Measurements from ENCODE around the gene B4GALT1.

DNA sequence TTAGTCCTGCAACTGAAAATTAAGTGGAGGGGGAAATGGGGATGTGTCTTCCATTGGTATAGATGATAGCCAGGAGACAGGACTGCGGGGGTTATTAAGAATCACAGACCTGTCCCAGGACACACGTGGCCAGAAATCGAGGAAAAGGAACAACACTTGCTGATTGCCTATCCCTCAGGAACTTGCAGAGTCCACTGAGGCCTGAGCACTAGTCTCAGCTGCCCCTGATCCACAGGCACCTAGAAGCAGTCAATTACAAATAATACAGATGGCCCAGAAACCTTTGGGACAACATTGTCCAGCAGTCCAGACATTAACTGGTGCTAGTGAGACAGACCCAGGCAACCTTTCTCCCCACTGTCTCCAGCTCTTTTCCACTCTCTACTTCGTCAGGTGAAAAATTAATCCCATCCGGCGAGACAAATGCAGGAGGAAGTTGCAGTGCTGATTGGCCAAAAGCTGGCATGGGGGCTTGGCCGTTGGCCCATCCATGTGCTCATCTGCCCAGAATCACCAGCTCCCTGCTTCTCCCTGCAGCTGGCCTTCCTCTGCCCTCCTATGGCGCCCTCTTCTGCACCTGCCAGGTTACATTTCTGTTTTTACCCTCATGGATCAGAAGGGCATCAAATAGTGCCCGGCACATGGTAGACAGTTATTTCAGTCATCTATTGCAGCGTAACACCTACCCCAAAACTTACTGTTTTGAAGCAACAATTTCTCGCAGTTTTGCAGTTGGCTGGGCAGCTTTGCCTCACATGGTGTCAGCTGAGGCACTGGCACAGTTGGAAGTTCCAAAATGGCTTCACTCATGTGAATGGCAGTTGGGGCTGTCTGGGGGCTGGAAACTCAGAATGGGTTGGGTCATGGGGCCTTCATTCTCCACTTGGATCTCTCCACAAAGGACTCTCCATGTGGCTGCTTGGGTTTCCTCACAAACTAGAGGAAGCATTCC lies 3.6 kb upstream of the B4GALT1 start:
- TF ChIP-seq, protein P1, sequence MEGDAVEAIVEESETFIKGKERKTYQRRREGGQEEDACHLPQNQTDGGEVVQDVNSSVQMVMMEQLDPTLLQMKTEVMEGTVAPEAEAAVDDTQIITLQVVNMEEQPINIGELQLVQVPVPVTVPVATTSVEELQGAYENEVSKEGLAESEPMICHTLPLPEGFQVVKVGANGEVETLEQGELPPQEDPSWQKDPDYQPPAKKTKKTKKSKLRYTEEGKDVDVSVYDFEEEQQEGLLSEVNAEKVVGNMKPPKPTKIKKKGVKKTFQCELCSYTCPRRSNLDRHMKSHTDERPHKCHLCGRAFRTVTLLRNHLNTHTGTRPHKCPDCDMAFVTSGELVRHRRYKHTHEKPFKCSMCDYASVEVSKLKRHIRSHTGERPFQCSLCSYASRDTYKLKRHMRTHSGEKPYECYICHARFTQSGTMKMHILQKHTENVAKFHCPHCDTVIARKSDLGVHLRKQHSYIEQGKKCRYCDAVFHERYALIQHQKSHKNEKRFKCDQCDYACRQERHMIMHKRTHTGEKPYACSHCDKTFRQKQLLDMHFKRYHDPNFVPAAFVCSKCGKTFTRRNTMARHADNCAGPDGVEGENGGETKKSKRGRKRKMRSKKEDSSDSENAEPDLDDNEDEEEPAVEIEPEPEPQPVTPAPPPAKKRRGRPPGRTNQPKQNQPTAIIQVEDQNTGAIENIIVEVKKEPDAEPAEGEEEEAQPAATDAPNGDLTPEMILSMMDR (conservative IDR thresholded peaks at IDR 0.05 in 1 of 2, IDR thresholded peaks at IDR 0.05 in 1 of 2; ENCODE audit: low read depth in 1 of 2, low read length in 2 of 2), result peak in 1 of 2 donors; percentile 36
- no peak for TF ChIP-seq EZH2 (IDR thresholded peaks at IDR 0.05; ENCODE audit: low read length, missing control alignments)
